ENCODE measurements around the gene TNFAIP3.

- TF ChIP-seq, protein P1, sequence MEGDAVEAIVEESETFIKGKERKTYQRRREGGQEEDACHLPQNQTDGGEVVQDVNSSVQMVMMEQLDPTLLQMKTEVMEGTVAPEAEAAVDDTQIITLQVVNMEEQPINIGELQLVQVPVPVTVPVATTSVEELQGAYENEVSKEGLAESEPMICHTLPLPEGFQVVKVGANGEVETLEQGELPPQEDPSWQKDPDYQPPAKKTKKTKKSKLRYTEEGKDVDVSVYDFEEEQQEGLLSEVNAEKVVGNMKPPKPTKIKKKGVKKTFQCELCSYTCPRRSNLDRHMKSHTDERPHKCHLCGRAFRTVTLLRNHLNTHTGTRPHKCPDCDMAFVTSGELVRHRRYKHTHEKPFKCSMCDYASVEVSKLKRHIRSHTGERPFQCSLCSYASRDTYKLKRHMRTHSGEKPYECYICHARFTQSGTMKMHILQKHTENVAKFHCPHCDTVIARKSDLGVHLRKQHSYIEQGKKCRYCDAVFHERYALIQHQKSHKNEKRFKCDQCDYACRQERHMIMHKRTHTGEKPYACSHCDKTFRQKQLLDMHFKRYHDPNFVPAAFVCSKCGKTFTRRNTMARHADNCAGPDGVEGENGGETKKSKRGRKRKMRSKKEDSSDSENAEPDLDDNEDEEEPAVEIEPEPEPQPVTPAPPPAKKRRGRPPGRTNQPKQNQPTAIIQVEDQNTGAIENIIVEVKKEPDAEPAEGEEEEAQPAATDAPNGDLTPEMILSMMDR (IDR thresholded peaks at IDR 0.05; ENCODE audit: extremely low read depth in 1 of 2, insufficient read depth in 1 of 2, low read depth in 1 of 2, low read length in 2 of 2), result no peak
- no peak for TF ChIP-seq EZH2 (IDR thresholded peaks at IDR 0.05; ENCODE audit: borderline replicate concordance, low read depth, low read length, severe bottlenecking)
Measured at GRCh38 chr6:137827977-137828810, 38.9 kb upstream of the TNFAIP3 start.
